WERI-Rb-1 (cell line): ENCODE measurements around the gene RHEB.

ENCODE experiments used
- DNase-seq: peaks from one replicate; pipeline ENCODE4 v3.0.0-alpha.2; 2020
- H3K27ac ChIP-seq: fragments of 250-450 bp; sonication (Bioruptor Pico); 2 replicates; pipeline ENCODE4 v1.5.1; 2020; ENCODE audit warnings: mild to moderate bottlenecking, moderate library complexity
- H3K27me3 ChIP-seq: fragments of 250-450 bp; sonication (Bioruptor Pico); 2 replicates; pipeline ENCODE4 v1.5.1; 2021; ENCODE audit warnings: mild to moderate bottlenecking, low read depth, moderate library complexity; ENCODE audit not compliant: insufficient read depth, severe bottlenecking
- H3K36me3 ChIP-seq: fragments of 250-450 bp; sonication (Bioruptor Pico); 2 replicates; pipeline ENCODE4 v1.5.1; 2020; ENCODE audit warnings: mild to moderate bottlenecking, moderate library complexity
- H3K4me3 ChIP-seq: 2 replicates; pipeline ENCODE4 v1.5.1; 2011; ENCODE audit warnings: low read depth, mild to moderate bottlenecking, control low read depth, low read length
- H3K9me3 ChIP-seq: fragments of 250-450 bp; sonication (Bioruptor Pico); 2 replicates; pipeline ENCODE4 v1.5.1; 2021; ENCODE audit warnings: mild to moderate bottlenecking, moderate library complexity; ENCODE audit not compliant: severe bottlenecking
- TF ChIP-seq, protein P1 (sequence below): IDR thresholded peaks from 2 replicates; pipeline ENCODE4 v1.5.1; 2011; ENCODE audit warnings: low read depth, mild to moderate bottlenecking, control low read depth, inconsistent platforms, low read length

Gene RHEB

DNA sequence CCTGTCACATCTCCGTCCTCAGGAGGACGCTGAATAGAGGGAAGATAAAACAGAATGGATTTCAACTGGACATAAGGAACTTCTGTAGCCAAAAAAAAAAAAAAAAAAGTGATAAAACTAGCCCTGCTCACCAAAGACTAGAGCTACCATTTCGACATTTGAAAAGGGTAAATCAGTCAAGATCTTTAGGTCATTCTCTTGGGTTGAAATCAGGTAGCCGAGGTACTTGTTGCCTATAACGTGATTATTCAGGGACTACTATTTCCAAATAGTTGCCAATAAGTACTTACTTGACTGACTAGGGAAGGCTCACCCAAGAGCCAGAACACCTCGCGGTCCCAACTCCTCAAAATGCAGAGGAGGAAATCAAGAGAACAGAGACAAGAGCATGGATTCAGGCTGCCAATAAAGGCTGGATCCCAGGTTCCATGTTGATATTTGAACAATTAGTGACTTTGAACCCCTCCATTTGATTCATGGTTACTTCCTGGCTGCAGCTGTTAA is 2.0 kb downstream of the RHEB start:
- H3K4me3 ChIP-seq = peak overlapping the region; percentile 72
- TF ChIP-seq, protein P1, sequence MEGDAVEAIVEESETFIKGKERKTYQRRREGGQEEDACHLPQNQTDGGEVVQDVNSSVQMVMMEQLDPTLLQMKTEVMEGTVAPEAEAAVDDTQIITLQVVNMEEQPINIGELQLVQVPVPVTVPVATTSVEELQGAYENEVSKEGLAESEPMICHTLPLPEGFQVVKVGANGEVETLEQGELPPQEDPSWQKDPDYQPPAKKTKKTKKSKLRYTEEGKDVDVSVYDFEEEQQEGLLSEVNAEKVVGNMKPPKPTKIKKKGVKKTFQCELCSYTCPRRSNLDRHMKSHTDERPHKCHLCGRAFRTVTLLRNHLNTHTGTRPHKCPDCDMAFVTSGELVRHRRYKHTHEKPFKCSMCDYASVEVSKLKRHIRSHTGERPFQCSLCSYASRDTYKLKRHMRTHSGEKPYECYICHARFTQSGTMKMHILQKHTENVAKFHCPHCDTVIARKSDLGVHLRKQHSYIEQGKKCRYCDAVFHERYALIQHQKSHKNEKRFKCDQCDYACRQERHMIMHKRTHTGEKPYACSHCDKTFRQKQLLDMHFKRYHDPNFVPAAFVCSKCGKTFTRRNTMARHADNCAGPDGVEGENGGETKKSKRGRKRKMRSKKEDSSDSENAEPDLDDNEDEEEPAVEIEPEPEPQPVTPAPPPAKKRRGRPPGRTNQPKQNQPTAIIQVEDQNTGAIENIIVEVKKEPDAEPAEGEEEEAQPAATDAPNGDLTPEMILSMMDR = no peak
- no peak overlapping the region for H3K27ac ChIP-seq
- no peaks in the 10 kb centered on the region for H3K27me3 ChIP-seq
- no peaks in the 10 kb centered on the region for H3K36me3 ChIP-seq
- DNase-seq = no peak
- peaks cover 10% of the 10 kb centered on the region for H3K9me3 ChIP-seq

DNA sequence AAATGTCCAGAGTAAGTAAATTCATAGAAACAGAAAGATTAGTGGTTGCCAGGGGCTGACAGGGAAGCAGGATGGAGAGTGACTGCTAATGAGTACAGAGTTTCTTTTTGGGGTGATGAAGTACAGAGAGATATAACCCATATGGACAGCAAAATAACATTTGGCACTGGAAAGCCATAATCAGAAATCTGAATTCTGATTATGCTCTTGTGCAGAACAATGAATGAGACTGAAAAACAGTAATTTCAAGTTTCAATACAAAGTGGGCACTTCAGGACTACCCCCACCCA is 4.5 kb downstream of the RHEB start:
- H3K27me3 ChIP-seq = no peaks in the 10 kb centered on the region
- peaks cover 4% of the 10 kb centered on the region for H3K9me3 ChIP-seq
- H3K36me3 ChIP-seq = no peaks in the 10 kb centered on the region
- TF ChIP-seq, protein P1 = no peak
- H3K4me3 ChIP-seq = no peak overlapping the region
- DNase-seq = no peak
- H3K27ac ChIP-seq = no peak overlapping the region

DNA sequence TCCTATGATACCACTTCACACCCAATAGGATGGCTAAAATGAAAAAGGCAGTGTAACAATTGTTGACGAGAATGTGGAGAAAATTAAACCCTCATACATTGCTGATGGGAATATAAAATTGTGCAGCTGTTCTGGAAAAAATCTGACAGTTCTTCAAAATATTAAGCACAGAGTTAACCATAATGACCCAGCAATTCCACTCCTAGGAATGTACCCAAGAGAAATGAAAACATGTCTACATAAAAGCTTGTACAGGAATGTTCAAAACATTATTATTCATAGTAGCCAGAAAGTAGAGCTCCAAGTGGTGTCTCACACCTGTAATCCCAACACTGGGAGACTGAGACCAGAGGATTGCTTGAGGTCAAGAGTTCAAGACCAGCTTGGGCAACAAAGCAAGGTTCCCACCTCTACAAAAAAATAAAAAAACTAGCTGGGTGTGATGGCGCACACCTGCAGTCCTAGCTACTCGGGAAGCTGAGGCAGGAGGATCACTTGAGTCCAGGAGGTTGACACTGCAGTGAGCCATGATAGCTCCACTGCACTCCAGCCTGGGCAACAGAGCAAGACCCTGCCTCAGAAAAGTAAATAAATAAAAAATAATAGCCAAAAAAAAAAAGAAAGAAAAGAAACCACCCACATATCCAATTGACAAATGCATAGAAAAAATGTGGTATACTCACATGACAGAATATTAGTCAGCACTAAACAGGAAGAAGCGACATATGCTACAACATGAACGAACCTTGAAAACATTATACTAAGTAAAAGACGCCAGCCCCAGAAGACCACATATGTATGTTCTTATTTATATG is 5.0 kb downstream of the RHEB start:
- Histone ChIP-seq H3K9me3 (no peaks in the 10 kb centered on the region), H3K27me3 (no peaks in the 10 kb centered on the region), H3K36me3 (no peaks in the 10 kb centered on the region), H3K4me3 (no peak overlapping the region), H3K27ac (no peak overlapping the region)
- TF ChIP-seq, protein P1 = no peak
- DNase-seq = no peak

DNA sequence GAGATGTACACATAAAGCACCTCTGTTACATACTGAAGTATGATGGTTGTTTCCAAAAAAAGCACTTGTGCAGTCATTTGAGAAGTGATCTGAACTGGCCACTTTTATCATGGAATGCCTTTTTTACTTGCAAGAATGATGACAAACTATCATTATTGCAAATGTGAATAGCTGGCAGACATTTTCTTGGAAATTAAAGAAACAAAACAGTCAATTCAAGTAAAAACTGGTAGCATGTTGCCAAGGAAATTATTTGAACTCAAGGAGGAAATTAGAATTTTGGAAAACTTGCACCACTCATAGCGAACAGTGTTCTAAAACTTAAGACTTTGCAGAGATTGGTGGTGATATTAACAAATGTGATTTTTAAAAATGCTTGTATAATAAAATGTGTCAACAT is 6.6 kb downstream of the RHEB start:
- TF ChIP-seq, protein P1 = no peak
- H3K27me3 ChIP-seq = no peaks in the 10 kb centered on the region
- no peak overlapping the region for H3K27ac ChIP-seq
- H3K4me3 ChIP-seq = no peak overlapping the region
- H3K36me3 ChIP-seq = no peaks in the 10 kb centered on the region
- no peak for DNase-seq
- no peaks in the 10 kb centered on the region for H3K9me3 ChIP-seq

DNA sequence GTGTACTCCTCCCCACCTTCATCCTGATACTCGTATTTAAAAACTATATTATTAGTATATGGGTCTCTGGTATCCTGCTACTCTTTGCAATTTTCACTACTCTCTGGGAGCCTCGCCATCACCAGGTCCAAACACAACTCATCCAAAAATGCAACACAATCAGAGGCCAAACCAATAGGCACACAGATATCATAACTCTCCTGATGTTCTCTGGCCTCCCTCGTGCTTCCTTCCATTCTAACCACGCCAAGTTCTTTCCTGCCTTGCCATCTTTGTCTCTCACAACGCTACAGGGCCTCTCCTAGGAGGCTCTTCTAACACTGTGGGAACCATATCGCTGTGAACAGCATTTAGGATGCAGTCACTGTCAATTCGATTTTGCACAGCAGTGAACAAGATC is 7.3 kb downstream of the RHEB start:
- TF ChIP-seq, protein P1 = no peak
- H3K36me3 ChIP-seq = no peaks in the 10 kb centered on the region
- H3K9me3 ChIP-seq = no peaks in the 10 kb centered on the region
- DNase-seq = no peak
- no peak overlapping the region for H3K27ac ChIP-seq
- no peak overlapping the region for H3K4me3 ChIP-seq
- H3K27me3 ChIP-seq = no peaks in the 10 kb centered on the region

DNA sequence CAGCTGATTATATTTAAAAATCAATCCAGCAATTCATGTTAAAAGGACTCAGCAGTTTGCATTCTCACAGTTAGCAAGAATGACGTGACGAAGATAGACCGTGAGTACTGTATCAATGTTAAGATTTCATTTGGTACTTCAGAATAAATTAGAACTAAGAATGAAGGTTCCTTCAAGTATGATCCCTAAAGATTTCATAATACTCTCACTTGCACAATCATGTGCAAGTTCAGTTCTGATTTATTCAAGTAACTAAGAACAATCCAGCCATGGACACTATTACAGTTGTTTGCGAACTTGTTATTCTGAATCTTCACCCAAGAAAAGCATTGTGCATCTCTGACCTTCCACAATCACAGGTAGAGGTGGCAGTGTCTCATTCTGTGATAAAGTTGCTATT is 7.7 kb downstream of the RHEB start:
- DNase-seq = no peak
- H3K9me3 ChIP-seq = no peaks in the 10 kb centered on the region
- no peak overlapping the region for H3K27ac ChIP-seq
- no peaks in the 10 kb centered on the region for H3K27me3 ChIP-seq
- H3K36me3 ChIP-seq = no peaks in the 10 kb centered on the region
- H3K4me3 ChIP-seq = no peak overlapping the region
- TF ChIP-seq, protein P1 = no peak
